ENCODE results near the gene DGKI. TPM values are rescaled to one million over a fixed set of nuclear protein-coding genes. Genes with fewer than 3 reads are reported as not detected.

Gene DGKI
- total RNA-seq, 4 donors from 2014 or later: 0.42 to 6.2 (median 2.0) TPM

- Histone ChIP-seq H3K27ac (no peak overlapping the region), H3K36me3 (no peaks in the 10 kb centered on the region), H3K4me3 (no peak overlapping the region), H3K4me1 (no peaks in the 10 kb centered on the region), H3K27me3 (no peaks in the 10 kb centered on the region), H3K9me3 (no peaks in the 10 kb centered on the region)
- TF ChIP-seq EP300 (IDR thresholded peaks at IDR 0.05) (no peak), POLR2A (IDR thresholded peaks at IDR 0.05) (no peak), CTCF (IDR thresholded peaks at IDR 0.05) (no peak), POLR2AphosphoS5 (IDR thresholded peaks at IDR 0.05) (no peak)
- 37% methylated on average over 2 of the region's 2 CpGs for WGBS
- no peak for DNase-seq (ENCODE audit: low spot score in 2 of 2)
These were observed 177.1 kb downstream of the DGKI start for GRCh38 chr7:137669706-137670105.

DNA sequence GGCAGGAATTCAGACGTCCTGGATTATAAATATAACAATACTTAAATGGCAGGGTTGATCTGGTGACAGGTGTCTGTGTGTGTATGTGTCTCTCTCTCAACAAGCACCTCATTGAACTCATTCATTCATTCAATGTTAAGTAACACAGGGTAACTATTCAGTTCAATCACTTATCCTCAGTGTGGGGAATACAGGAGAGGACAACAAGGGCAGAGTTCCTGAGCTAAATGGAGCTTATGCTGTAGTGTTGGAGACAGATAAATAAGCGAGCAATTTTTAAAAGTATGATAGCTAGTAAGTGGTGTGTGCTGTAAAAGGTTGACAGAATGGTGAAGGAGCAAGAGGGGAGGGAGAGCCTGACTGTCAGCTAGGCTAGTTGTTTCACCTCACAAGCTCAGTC is 178.4 kb downstream of the DGKI start:
- TF ChIP-seq POLR2A (IDR thresholded peaks at IDR 0.05) (no peak), CTCF (IDR thresholded peaks at IDR 0.05) (no peak), EP300 (IDR thresholded peaks at IDR 0.05) (no peak), POLR2AphosphoS5 (IDR thresholded peaks at IDR 0.05) (no peak)
- Histone ChIP-seq H3K4me3 (no peak overlapping the region), H3K27me3 (no peaks in the 10 kb centered on the region), H3K36me3 (no peaks in the 10 kb centered on the region), H3K9me3 (no peaks in the 10 kb centered on the region), H3K27ac (no peak overlapping the region), H3K4me1 (no peaks in the 10 kb centered on the region)
- WGBS: 62% methylated on average over 2 of the region's 2 CpGs
- DNase-seq (ENCODE audit: low spot score in 2 of 2): no peak

DNA sequence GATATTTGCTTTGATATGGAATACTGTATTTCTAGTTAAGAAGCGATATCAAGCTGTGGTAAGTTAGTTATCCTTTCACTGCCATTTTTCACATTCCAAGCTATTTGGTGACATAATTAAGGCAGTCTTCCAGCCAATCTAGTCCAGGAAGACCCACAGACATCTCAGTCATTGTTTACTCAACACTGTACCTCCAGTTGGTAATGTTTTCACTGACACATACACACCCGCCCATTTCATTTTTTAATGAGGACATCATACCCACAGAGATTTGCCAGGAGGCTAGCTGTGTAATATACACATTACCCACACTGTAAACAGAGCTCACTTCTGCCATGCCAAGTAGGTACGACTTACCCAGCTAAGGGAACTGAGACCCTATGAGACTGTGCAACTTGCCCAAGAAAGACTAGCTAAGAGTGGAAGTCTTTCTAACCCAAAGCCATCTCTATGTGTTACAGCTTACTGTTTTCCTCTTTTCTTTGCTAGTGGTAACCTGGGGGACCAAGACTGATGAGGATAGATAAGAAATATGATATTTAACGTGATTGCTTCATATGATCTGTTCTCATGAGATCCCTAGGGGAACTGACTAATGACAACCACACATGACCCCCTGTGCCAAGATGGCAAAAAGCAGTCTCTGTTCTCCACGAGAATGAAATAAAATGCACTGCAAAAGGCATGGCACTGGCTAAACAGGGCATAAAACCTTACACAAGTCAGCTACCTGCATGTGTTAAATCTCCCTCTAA is 179.0 kb downstream of the DGKI start:
- H3K9me3 ChIP-seq: no peaks in the 10 kb centered on the region
- no peaks in the 10 kb centered on the region for H3K27me3 ChIP-seq
- no peak overlapping the region for H3K27ac ChIP-seq
- no peak for DNase-seq (ENCODE audit: low spot score in 2 of 2)
- H3K4me1 ChIP-seq: no peaks in the 10 kb centered on the region
- TF ChIP-seq POLR2AphosphoS5 (IDR thresholded peaks at IDR 0.05): no peak
- no peak for TF ChIP-seq POLR2A (IDR thresholded peaks at IDR 0.05)
- TF ChIP-seq CTCF (IDR thresholded peaks at IDR 0.05): no peak
- TF ChIP-seq EP300 (IDR thresholded peaks at IDR 0.05): no peak
- H3K4me3 ChIP-seq: no peak overlapping the region
- H3K36me3 ChIP-seq: no peaks in the 10 kb centered on the region
- 55% methylated on average over 5 of the region's 5 CpGs for WGBS

DNA sequence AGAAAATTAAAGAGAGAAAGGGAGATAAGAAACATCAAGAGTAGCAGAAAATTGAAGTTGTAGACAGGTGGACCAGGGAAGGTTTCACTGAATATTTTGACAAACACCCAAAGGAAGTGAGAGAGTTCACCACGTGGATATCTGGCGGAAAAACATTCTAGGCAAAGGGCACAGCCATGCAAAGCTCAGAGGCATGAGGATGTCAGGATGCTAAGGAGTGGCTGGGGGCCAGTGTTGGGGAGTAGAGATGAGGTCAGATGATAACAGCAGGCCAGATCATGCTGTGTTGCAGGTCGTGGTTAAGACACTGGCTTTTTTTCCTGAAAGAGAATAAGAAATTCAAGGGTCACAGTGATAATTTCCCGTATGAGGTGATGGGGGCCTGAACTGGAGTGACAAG is 181.9 kb downstream of the DGKI start:
- H3K9me3 ChIP-seq: no peaks in the 10 kb centered on the region
- H3K27me3 ChIP-seq: no peaks in the 10 kb centered on the region
- H3K4me1 ChIP-seq: no peaks in the 10 kb centered on the region
- 33% methylated on average over 4 of the region's 4 CpGs for WGBS
- H3K36me3 ChIP-seq: no peaks in the 10 kb centered on the region
- H3K4me3 ChIP-seq: no peak overlapping the region
- TF ChIP-seq CTCF (IDR thresholded peaks at IDR 0.05) (no peak), POLR2AphosphoS5 (IDR thresholded peaks at IDR 0.05) (no peak), POLR2A (IDR thresholded peaks at IDR 0.05) (no peak), EP300 (IDR thresholded peaks at IDR 0.05) (no peak)
- no peak for DNase-seq (ENCODE audit: low spot score in 2 of 2)
- no peak overlapping the region for H3K27ac ChIP-seq

GRCh38 chr7:137661634-137662033 is 185.1 kb downstream of the DGKI start:
- no peak for TF ChIP-seq POLR2AphosphoS5 (IDR thresholded peaks at IDR 0.05)
- no peak for TF ChIP-seq CTCF (IDR thresholded peaks at IDR 0.05)
- TF ChIP-seq EP300 (IDR thresholded peaks at IDR 0.05): no peak
- TF ChIP-seq POLR2A (IDR thresholded peaks at IDR 0.05): no peak
- WGBS: 92% methylated on average over 2 of the region's 4 CpGs
- H3K27me3 ChIP-seq: no peaks in the 10 kb centered on the region
- no peaks in the 10 kb centered on the region for H3K36me3 ChIP-seq
- no peaks in the 10 kb centered on the region for H3K9me3 ChIP-seq
- H3K27ac ChIP-seq: no peak overlapping the region
- H3K4me1 ChIP-seq: peaks cover 4% of the 10 kb centered on the region
- no peak for DNase-seq (ENCODE audit: low spot score in 2 of 2)
- H3K4me3 ChIP-seq: no peak overlapping the region

Data from suprapubic skin (tissue), 4 donors.